ENCODE results near the gene CORO7.

The CORO7 gene

DNA sequence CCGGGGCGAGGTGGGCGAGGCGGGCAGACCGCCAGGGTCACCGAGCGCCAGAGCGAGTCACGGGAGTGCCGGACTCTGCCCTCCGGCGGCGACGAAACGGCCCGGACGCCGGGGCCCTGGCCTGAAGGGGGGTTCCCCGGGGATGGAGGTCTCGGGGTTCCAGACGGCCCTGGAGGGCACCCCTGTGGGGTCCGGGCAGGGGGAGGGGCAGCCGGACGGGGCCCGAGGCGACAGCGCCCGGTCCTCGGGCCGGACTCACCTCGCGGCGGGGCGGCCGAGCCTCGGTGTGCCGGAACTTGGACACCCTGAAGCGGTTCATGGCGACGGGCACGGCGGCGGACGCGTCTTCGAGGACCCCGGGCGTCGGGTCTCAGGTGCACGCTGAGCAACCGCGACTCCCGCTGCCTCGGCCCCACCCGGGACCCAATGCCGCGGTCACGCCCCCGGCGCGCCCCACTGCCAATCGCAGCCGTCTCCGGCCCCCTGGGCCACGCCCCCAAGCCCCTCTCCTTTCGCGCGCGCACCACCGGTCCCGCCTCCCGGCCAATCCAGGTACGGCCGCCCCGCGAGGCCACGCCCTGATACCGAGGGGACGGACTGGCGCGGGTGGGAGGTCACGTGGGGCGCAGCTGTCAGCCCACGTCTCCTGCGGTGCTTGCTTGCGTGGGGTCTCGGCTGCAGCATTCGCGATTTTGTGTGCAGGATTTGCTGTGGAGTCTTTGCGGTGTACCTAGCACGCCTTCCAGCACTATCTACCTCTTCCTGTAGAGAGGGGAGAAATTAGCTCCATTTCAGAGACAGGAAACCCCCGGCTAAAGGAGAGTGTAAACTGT, at the start of gene CORO7:
CORO7 (minus strand) TSS at position 397 of the 833 bp plus-strand sequence; CDS start at position 319, 78 bp downstream.
- Histone ChIP-seq H3K9me3 (ENCODE audit: control insufficient read depth, insufficient read depth, low read length) (no peaks in the 10 kb centered on the region), H3F3A (ENCODE audit: control insufficient read depth, insufficient read depth) (peaks cover 7% of the 10 kb centered on the region), H3K27me3 (ENCODE audit: control insufficient read depth, low read length) (no peaks in the 10 kb centered on the region), H3K4me3 (ENCODE audit: low read length) (peak within 1 kb of the TSS; percentile 81), H3K36me3 (ENCODE audit: control insufficient read depth, low read length) (peaks cover 25% of the 10 kb centered on the region), H3K9me2 (replicated peaks; ENCODE audit: control insufficient read depth, low read length) (no peaks in the 10 kb centered on the region), H4K20me1 (ENCODE audit: control insufficient read depth, insufficient read depth, low read depth, low read length) (0 out of 2 replicates have a peak, but pooled peaks cover 4% of the 10 kb centered on the region), H3K4me2 (ENCODE audit: low read length) (peak within 1 kb of the TSS; percentile 69), H3K27ac (ENCODE audit: low read depth, low read length) (peak within 1 kb of the TSS; percentile 57), H3K4me1 (ENCODE audit: control insufficient read depth, low read length) (peaks cover 27% of the 10 kb centered on the region), H3K79me2 (ENCODE audit: control insufficient read depth, low read length) (peaks cover 43% of the 10 kb centered on the region)
- TF ChIP-seq CTCF (IDR thresholded peaks at IDR 0.05; ENCODE audit: low read depth, low read length, poor library complexity, severe bottlenecking), result no peak
- no peak for TF ChIP-seq EZH2phosphoT487 (IDR thresholded peaks at IDR 0.05; ENCODE audit: borderline replicate concordance, low read length)

DNA sequence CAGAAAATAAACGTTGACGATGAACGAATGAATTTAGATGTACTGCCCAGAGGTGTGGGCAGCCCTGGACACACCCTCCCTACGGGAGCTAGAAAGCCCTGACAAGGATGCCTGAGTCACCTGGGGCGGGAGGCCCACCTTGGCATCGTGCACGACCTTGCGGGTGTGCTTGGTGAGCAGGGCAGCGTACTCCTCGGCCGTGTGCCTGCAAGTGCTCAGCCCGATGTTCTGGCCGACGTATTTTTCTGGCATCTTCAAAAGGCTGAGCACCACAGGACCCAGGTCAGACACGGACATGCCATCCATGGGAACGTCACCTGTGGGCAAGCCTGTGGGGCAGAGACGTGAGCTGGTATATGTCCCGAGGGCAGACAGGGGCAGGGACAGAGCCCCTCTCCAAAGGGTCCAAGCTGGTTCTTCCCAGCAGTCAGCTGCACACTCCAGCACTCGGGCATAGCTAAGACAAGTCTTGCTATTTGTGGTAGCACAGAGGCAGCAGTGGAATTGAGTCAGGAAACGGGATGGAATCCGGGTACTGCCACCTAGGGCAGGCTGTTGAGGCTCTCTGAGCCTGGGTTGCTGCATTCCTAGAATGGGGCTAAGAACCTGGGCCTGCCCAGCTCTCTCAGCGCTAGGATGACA, 47.2 kb upstream of the CORO7 start:
- Histone ChIP-seq H3K36me3 (ENCODE audit: control insufficient read depth, low read length) (peaks cover 60% of the 10 kb centered on the region), H3K27me3 (ENCODE audit: control insufficient read depth, low read length) (no peaks in the 10 kb centered on the region), H3F3A (ENCODE audit: control insufficient read depth, insufficient read depth) (peaks cover 11% of the 10 kb centered on the region), H3K4me1 (ENCODE audit: control insufficient read depth, low read length) (no peaks in the 10 kb centered on the region), H3K79me2 (ENCODE audit: control insufficient read depth, low read length) (no peaks in the 10 kb centered on the region), H3K27ac (ENCODE audit: low read depth, low read length) (no peak overlapping the region), H4K20me1 (ENCODE audit: control insufficient read depth, insufficient read depth, low read depth, low read length) (no peaks in the 10 kb centered on the region), H3K4me3 (ENCODE audit: low read length) (no peak overlapping the region), H3K4me2 (ENCODE audit: low read length) (no peak overlapping the region), H3K9me3 (ENCODE audit: control insufficient read depth, insufficient read depth, low read length) (no peaks in the 10 kb centered on the region), H3K9me2 (replicated peaks; ENCODE audit: control insufficient read depth, low read length) (no peaks in the 10 kb centered on the region)
- TF ChIP-seq CTCF (IDR thresholded peaks at IDR 0.05; ENCODE audit: low read depth, low read length, poor library complexity, severe bottlenecking), result no peak
- no peak for TF ChIP-seq EZH2phosphoT487 (IDR thresholded peaks at IDR 0.05; ENCODE audit: borderline replicate concordance, low read length)

DNA sequence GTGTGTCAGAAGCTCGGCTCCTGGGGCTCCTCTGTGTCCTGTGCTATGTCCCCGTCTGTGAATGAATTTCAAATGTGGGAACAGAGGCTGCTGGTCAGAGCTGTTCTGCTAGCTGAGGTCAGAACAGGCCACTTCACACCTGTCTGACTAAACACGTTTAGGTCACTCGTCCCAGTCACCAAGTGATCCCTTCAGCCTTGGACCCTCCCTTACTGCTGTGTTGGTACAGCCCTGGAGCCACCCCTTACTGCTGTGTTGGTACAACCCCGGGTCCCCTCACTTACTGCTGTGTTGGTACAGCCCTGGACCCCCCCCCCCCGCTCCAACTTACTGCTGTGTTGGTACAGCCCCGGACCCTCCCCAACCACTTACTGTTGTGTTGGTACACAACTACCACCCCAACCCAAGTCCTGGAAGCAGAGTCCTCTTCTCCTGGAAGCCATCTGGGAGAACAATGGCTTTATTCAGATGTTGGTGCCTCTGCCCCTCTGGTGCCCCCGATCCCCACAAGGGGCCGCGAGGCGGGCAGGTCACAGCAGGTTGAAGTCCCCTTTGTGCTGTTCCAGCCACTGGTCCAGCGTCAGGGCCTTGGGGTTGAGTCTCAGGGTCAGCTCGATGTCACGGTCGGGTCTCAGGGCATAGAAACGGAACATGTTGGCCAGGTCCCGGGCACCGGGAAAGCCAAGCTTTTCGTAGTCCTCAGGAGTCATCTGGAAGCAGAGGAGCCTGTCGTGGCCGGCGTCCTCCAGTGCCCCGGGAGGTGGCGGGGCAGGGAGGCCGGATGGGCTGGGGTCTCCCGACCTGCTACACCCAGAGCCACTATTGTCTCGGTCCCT, 45.1 kb upstream of the CORO7 start:
- no peak overlapping the region for H3K4me3 ChIP-seq (ENCODE audit: low read length)
- no peaks in the 10 kb centered on the region for H3K27me3 ChIP-seq (ENCODE audit: control insufficient read depth, low read length)
- H3K79me2 ChIP-seq (ENCODE audit: control insufficient read depth, low read length), result no peaks in the 10 kb centered on the region
- H3F3A ChIP-seq (ENCODE audit: control insufficient read depth, insufficient read depth), result peaks cover 15% of the 10 kb centered on the region
- no peaks in the 10 kb centered on the region for H3K9me3 ChIP-seq (ENCODE audit: control insufficient read depth, insufficient read depth, low read length)
- H3K36me3 ChIP-seq (ENCODE audit: control insufficient read depth, low read length), result peaks cover 69% of the 10 kb centered on the region
- no peaks in the 10 kb centered on the region for H3K4me1 ChIP-seq (ENCODE audit: control insufficient read depth, low read length)
- no peaks in the 10 kb centered on the region for H4K20me1 ChIP-seq (ENCODE audit: control insufficient read depth, insufficient read depth, low read depth, low read length)
- no peak overlapping the region for H3K27ac ChIP-seq (ENCODE audit: low read depth, low read length)
- TF ChIP-seq CTCF (IDR thresholded peaks at IDR 0.05; ENCODE audit: low read depth, low read length, poor library complexity, severe bottlenecking) (no peak), EZH2phosphoT487 (IDR thresholded peaks at IDR 0.05; ENCODE audit: borderline replicate concordance, low read length) (no peak)
- H3K4me2 ChIP-seq (ENCODE audit: low read length), result no peak overlapping the region
- no peaks in the 10 kb centered on the region for H3K9me2 ChIP-seq (replicated peaks; ENCODE audit: control insufficient read depth, low read length)

All from DOHH2 (cell line).